Spinal cord (tissue), 4 donors: Measurements from ENCODE around the gene C10orf53. TPM values are rescaled to one million over a fixed set of nuclear protein-coding genes. Genes with fewer than 3 reads are reported as not detected.

Experiments
- polyA plus RNA-seq, 2 donors: library from polyadenylated mRNA; unstranded; fragments of 120-200 nt; gene quantifications; one replicate each; pipeline ENCODE4 v1.2.1, GENCODE V29; 2013; ENCODE audit not compliant: insufficient read length in 2 of 2
- total RNA-seq, 2 donors: library from RNA; depleted of rRNA in 1 of 2; stranded (reverse); fragments of 120-200 nt in 1 of 2; fragments of >200 nt in 1 of 2; gene quantifications; one replicate each; pipeline versions ENCODE4 v1.2.3 to v1.2.4, GENCODE V29; 2013 to 2014

C10orf53 gene
- total and polyA plus RNA-seq, 4 donors = 0.11 TPM; not detected in 3

Other genes with a start within 250 kb of the C10orf53 start
- 10 to 100 TPM; 15.7 to 22.6 TPM for gene ERCC6, start 140.5 kb upstream of the C10orf53 start, total RNA-seq
- 10 to 100 TPM; 10.9 to 13.6 TPM for gene ERCC6, start 140.5 kb upstream of the C10orf53 start, polyA plus RNA-seq
- 1 to 10 TPM; 1.9 to 5.2 TPM for gene SLC18A3, start 69.3 kb upstream of the C10orf53 start, total RNA-seq
- 10 to 100 TPM; 17.0 to 19.9 TPM for gene SLC18A3, start 69.3 kb upstream of the C10orf53 start, polyA plus RNA-seq
- gene CHAT, start 65.6 kb upstream of the C10orf53 start, total RNA-seq = 1 to 10 TPM in 1 of 2 donors, under 1 TPM in 1; 0.61 to 2.9 TPM
- gene CHAT, start 65.6 kb upstream of the C10orf53 start, polyA plus RNA-seq = 1 to 10 TPM; 1.6 to 1.8 TPM
- gene OGDHL, start 82.7 kb downstream of the C10orf53 start, total RNA-seq = 10 to 100 TPM; 23.2 to 23.3 TPM
- 10 to 100 TPM; 26.1 to 27.9 TPM for gene OGDHL, start 82.7 kb downstream of the C10orf53 start, polyA plus RNA-seq